ENCODE measurements around the gene OR4K13. TPM values are rescaled to one million over a fixed set of nuclear protein-coding genes. Genes with fewer than 3 reads are reported as not detected.

Gene OR4K13
- total RNA-seq, 1 donor from 2014 or later = not detected

Other genes with a start within 250 kb of the OR4K13 start
- gene OR4N2, start 232.3 kb downstream of the OR4K13 start, total RNA-seq = not detected in 2 replicates
- not detected in 2 replicates for gene OR4K2, start 160.9 kb downstream of the OR4K13 start, total RNA-seq
- gene OR4K5, start 115.4 kb downstream of the OR4K13 start, total RNA-seq = not detected in 2 replicates
- gene OR4K1, start 105.1 kb downstream of the OR4K13 start, total RNA-seq = not detected in 2 replicates
- gene OR4K15, start 60.4 kb downstream of the OR4K13 start, total RNA-seq = not detected in 2 replicates
- not detected in 2 replicates for gene OR4Q2, start 33.9 kb downstream of the OR4K13 start, total RNA-seq
- not detected in 2 replicates for gene OR4K14, start 16.7 kb downstream of the OR4K13 start, total RNA-seq
- gene OR4L1, start 24.0 kb upstream of the OR4K13 start, total RNA-seq = not detected in 2 replicates
- not detected in 2 replicates for gene OR4K17, start 74.7 kb upstream of the OR4K13 start, total RNA-seq
- gene OR4N5, start 102.8 kb upstream of the OR4K13 start, total RNA-seq = not detected in 2 replicates
- gene OR11G2, start 154.9 kb upstream of the OR4K13 start, total RNA-seq = not detected in 2 replicates
- not detected in 2 replicates for gene OR11H6, start 187.7 kb upstream of the OR4K13 start, total RNA-seq
- not detected in 2 replicates for gene OR11H7, start 192.9 kb upstream of the OR4K13 start, total RNA-seq
- not detected in 2 replicates for gene OR11H4, start 203.2 kb upstream of the OR4K13 start, total RNA-seq